22Rv1 (cell line): ENCODE results near the gene RHOXF2B.
"Not testable (repeated sequence)": the region's sequence is repeated elsewhere in the genome, so short reads cannot be mapped to it uniquely, and the experiment has no call there.

Experiments
- H3K27ac ChIP-seq: fragments of 450-650 bp; 2 replicates; pipeline ENCODE4 v1.5.1; 2017
- CTCF ChIP-seq: fragments of 450-650 bp; IDR thresholded peaks from 2 replicates; pipeline ENCODE4 v1.5.1; 2017; ENCODE audit warnings: mild to moderate bottlenecking
- ZFX ChIP-seq: fragments of 450-650 bp; IDR thresholded peaks from 2 replicates; pipeline ENCODE4 v1.6.1; 2017; ENCODE audit warnings: antibody characterized with exemption, borderline replicate concordance

Gene RHOXF2B

GRCh38 chrX:120087289-120088017 lies 10.0 kb upstream of the RHOXF2B start:
- H3K27ac ChIP-seq = no peak overlapping the region
- TF ChIP-seq CTCF = no peak
- no peak for TF ChIP-seq ZFX

GRCh38 chrX:120085553-120086185 lies 8.2 kb upstream of the RHOXF2B start:
- not testable (repeated sequence) for H3K27ac ChIP-seq

- H3K27ac ChIP-seq = not testable (repeated sequence)
Measured at GRCh38 chrX:120066169-120066568, 11.3 kb downstream of the RHOXF2B start.

- not testable (repeated sequence) for H3K27ac ChIP-seq
Measured at GRCh38 chrX:120042712-120043111, 34.8 kb downstream of the RHOXF2B start.

- not testable (repeated sequence) for H3K27ac ChIP-seq
Measured at GRCh38 chrX:120042247-120042646, 35.2 kb downstream of the RHOXF2B start.

GRCh38 chrX:120040176-120040575 lies 37.3 kb downstream of the RHOXF2B start:
- H3K27ac ChIP-seq = not testable (repeated sequence)

- H3K27ac ChIP-seq = not testable (repeated sequence)
Measured at GRCh38 chrX:120039087-120039733, 38.3 kb downstream of the RHOXF2B start.

GRCh38 chrX:120036704-120037103 lies 40.8 kb downstream of the RHOXF2B start:
- TF ChIP-seq CTCF (no peak), ZFX (no peak)
- no peak overlapping the region for H3K27ac ChIP-seq

- H3K27ac ChIP-seq = not testable (repeated sequence)
Measured at GRCh38 chrX:120035522-120036309, 41.8 kb downstream of the RHOXF2B start.

- H3K27ac ChIP-seq = no peak overlapping the region
- TF ChIP-seq CTCF (no peak), ZFX (no peak)
Measured at GRCh38 chrX:120029354-120029753, 48.1 kb downstream of the RHOXF2B start.

- H3K27ac ChIP-seq = no peak overlapping the region
- TF ChIP-seq ZFX (no peak), CTCF (no peak)
Measured at GRCh38 chrX:120023259-120023658, 54.2 kb downstream of the RHOXF2B start.
